ENCODE results near the gene BBS9.

- no peak for TF ChIP-seq CTCF (IDR thresholded peaks at IDR 0.05; ENCODE audit: low read depth, low read length, missing input control)
- TF ChIP-seq YY1 (IDR thresholded peaks at IDR 0.05) = no peak
- no peak for TF ChIP-seq GABPA (IDR thresholded peaks at IDR 0.05 in 1 of 2, conservative IDR thresholded peaks at IDR 0.05 in 1 of 2)
- TF ChIP-seq MAX (IDR thresholded peaks at IDR 0.05) = no peak
- TF ChIP-seq JUND (IDR thresholded peaks at IDR 0.05) = no peak
- no peak for TF ChIP-seq TAF1 (conservative IDR thresholded peaks at IDR 0.05)
- TF ChIP-seq FOXA1 (IDR thresholded peaks at IDR 0.05) = no peak
- TF ChIP-seq EGR1 (IDR thresholded peaks at IDR 0.05; ENCODE audit: low read depth in 2 of 2) = no peak
- TF ChIP-seq SP1 (IDR thresholded peaks at IDR 0.05) = no peak
- TF ChIP-seq ATF3 (IDR thresholded peaks at IDR 0.05) = no peak
- no peak for TF ChIP-seq REST (IDR thresholded peaks at IDR 0.05)
- no peak for TF ChIP-seq RAD21 (IDR thresholded peaks at IDR 0.05)
- no peak for TF ChIP-seq HNF4A (conservative IDR thresholded peaks at IDR 0.05)
- no peak for TF ChIP-seq NR2F2 (IDR thresholded peaks at IDR 0.05)
These were observed 467.8 kb downstream of the BBS9 start for GRCh38 chr7:33597181-33597580.
